Measurements from ENCODE around the gene CNOT8. TPM values are rescaled to one million over a fixed set of nuclear protein-coding genes. Genes with fewer than 3 reads are reported as not detected.

CNOT8 gene
- total and polyA plus RNA-seq, 9 of the 15 experiments (the other 6 are each of a cell fraction or from before 2014, with no cell fraction given) = 15.2 to 68.9 (median 52.1) TPM

DNA sequence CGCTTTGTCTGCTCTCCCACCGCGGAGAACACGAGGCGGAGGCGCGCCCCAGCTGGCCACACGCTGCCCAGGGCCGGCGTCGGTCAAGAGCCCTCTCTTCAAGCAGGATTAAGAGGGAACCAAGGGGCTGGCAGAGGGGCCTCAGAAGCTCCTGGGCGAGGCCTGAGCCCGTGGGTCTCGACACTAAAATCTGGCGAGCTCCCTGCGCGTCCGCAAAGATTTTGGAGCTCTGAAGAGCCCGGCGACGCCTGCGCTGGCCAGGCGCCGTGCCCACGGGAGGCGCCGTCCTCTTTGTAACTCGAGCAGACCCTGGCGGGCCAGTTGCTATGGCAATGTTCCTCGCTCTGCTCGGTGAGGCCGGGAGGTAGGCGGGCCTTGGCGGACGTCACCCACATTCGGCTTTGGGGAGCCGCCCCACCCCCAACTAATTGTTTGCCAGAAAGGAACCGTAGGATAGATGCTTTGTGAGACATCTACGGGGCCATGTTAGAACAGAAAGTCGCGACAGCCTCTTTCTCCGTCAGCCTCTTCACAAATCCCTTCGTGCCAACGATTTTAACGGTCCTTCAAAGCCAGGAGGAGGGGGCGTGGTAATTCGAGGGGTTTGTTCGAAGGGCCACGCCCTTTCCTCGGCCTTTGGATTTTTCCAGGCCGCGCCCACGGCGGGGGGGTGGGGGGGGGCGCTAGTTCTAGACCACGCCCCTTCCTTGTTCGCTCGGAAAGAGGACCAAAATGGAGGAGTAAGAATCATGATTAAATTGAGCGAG lies 714 bp upstream of the CNOT8 start (continued):
- TF ChIP-seq, protein P1, sequence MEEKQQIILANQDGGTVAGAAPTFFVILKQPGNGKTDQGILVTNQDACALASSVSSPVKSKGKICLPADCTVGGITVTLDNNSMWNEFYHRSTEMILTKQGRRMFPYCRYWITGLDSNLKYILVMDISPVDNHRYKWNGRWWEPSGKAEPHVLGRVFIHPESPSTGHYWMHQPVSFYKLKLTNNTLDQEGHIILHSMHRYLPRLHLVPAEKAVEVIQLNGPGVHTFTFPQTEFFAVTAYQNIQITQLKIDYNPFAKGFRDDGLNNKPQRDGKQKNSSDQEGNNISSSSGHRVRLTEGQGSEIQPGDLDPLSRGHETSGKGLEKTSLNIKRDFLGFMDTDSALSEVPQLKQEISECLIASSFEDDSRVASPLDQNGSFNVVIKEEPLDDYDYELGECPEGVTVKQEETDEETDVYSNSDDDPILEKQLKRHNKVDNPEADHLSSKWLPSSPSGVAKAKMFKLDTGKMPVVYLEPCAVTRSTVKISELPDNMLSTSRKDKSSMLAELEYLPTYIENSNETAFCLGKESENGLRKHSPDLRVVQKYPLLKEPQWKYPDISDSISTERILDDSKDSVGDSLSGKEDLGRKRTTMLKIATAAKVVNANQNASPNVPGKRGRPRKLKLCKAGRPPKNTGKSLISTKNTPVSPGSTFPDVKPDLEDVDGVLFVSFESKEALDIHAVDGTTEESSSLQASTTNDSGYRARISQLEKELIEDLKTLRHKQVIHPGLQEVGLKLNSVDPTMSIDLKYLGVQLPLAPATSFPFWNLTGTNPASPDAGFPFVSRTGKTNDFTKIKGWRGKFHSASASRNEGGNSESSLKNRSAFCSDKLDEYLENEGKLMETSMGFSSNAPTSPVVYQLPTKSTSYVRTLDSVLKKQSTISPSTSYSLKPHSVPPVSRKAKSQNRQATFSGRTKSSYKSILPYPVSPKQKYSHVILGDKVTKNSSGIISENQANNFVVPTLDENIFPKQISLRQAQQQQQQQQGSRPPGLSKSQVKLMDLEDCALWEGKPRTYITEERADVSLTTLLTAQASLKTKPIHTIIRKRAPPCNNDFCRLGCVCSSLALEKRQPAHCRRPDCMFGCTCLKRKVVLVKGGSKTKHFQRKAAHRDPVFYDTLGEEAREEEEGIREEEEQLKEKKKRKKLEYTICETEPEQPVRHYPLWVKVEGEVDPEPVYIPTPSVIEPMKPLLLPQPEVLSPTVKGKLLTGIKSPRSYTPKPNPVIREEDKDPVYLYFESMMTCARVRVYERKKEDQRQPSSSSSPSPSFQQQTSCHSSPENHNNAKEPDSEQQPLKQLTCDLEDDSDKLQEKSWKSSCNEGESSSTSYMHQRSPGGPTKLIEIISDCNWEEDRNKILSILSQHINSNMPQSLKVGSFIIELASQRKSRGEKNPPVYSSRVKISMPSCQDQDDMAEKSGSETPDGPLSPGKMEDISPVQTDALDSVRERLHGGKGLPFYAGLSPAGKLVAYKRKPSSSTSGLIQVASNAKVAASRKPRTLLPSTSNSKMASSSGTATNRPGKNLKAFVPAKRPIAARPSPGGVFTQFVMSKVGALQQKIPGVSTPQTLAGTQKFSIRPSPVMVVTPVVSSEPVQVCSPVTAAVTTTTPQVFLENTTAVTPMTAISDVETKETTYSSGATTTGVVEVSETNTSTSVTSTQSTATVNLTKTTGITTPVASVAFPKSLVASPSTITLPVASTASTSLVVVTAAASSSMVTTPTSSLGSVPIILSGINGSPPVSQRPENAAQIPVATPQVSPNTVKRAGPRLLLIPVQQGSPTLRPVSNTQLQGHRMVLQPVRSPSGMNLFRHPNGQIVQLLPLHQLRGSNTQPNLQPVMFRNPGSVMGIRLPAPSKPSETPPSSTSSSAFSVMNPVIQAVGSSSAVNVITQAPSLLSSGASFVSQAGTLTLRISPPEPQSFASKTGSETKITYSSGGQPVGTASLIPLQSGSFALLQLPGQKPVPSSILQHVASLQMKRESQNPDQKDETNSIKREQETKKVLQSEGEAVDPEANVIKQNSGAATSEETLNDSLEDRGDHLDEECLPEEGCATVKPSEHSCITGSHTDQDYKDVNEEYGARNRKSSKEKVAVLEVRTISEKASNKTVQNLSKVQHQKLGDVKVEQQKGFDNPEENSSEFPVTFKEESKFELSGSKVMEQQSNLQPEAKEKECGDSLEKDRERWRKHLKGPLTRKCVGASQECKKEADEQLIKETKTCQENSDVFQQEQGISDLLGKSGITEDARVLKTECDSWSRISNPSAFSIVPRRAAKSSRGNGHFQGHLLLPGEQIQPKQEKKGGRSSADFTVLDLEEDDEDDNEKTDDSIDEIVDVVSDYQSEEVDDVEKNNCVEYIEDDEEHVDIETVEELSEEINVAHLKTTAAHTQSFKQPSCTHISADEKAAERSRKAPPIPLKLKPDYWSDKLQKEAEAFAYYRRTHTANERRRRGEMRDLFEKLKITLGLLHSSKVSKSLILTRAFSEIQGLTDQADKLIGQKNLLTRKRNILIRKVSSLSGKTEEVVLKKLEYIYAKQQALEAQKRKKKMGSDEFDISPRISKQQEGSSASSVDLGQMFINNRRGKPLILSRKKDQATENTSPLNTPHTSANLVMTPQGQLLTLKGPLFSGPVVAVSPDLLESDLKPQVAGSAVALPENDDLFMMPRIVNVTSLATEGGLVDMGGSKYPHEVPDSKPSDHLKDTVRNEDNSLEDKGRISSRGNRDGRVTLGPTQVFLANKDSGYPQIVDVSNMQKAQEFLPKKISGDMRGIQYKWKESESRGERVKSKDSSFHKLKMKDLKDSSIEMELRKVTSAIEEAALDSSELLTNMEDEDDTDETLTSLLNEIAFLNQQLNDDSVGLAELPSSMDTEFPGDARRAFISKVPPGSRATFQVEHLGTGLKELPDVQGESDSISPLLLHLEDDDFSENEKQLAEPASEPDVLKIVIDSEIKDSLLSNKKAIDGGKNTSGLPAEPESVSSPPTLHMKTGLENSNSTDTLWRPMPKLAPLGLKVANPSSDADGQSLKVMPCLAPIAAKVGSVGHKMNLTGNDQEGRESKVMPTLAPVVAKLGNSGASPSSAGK (IDR thresholded peaks at IDR 0.05) = peak; percentile 96
- TF ChIP-seq, protein P2, sequence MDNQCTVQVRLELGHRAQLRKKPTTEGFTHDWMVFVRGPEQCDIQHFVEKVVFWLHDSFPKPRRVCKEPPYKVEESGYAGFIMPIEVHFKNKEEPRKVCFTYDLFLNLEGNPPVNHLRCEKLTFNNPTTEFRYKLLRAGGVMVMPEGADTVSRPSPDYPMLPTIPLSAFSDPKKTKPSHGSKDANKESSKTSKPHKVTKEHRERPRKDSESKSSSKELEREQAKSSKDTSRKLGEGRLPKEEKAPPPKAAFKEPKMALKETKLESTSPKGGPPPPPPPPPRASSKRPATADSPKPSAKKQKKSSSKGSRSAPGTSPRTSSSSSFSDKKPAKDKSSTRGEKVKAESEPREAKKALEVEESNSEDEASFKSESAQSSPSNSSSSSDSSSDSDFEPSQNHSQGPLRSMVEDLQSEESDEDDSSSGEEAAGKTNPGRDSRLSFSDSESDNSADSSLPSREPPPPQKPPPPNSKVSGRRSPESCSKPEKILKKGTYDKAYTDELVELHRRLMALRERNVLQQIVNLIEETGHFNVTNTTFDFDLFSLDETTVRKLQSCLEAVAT (IDR thresholded peaks at IDR 0.05) = no peak
- TF ChIP-seq NELFE (IDR thresholded peaks at IDR 0.05; ENCODE audit: insufficient read depth, insufficient read length) (no peak), HDAC2 (IDR thresholded peaks at IDR 0.05) (0 out of 2 replicates have a peak, but pooled peaks have one; percentile 65), MED1 (CRISPR knock-in tag; IDR thresholded peaks at IDR 0.05; ENCODE audit: borderline replicate concordance) (no peak), MTF1 (CRISPR knock-in tag; IDR thresholded peaks at IDR 0.05; ENCODE audit: borderline replicate concordance) (no peak), MAFK (IDR thresholded peaks at IDR 0.05; ENCODE audit: low read length) (no peak)
- TF ChIP-seq, protein P3, sequence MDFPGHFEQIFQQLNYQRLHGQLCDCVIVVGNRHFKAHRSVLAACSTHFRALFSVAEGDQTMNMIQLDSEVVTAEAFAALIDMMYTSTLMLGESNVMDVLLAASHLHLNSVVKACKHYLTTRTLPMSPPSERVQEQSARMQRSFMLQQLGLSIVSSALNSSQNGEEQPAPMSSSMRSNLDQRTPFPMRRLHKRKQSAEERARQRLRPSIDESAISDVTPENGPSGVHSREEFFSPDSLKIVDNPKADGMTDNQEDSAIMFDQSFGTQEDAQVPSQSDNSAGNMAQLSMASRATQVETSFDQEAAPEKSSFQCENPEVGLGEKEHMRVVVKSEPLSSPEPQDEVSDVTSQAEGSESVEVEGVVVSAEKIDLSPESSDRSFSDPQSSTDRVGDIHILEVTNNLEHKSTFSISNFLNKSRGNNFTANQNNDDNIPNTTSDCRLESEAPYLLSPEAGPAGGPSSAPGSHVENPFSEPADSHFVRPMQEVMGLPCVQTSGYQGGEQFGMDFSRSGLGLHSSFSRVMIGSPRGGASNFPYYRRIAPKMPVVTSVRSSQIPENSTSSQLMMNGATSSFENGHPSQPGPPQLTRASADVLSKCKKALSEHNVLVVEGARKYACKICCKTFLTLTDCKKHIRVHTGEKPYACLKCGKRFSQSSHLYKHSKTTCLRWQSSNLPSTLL (IDR thresholded peaks at IDR 0.05) = no peak
- TF ChIP-seq, protein P4, sequence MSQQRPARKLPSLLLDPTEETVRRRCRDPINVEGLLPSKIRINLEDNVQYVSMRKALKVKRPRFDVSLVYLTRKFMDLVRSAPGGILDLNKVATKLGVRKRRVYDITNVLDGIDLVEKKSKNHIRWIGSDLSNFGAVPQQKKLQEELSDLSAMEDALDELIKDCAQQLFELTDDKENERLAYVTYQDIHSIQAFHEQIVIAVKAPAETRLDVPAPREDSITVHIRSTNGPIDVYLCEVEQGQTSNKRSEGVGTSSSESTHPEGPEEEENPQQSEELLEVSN (IDR thresholded peaks at IDR 0.05; ENCODE audit: borderline replicate concordance in 1 of 2, extremely low read depth in 1 of 2, insufficient read depth in 1 of 2, insufficient read length in 1 of 2, low read depth in 1 of 2, low read length in 1 of 2, poor library complexity in 1 of 2, severe bottlenecking in 1 of 2) = peak; percentile 87 to 94
